A549 (cell line): Measurements from ENCODE around the gene RHOF. TPM values are rescaled to one million over a fixed set of nuclear protein-coding genes. Genes with fewer than 3 reads are reported as not detected.

Source experiments
- ATAC-seq, 2 experiments: fragments of 200-7000 bp in 1 of 2; fragments of >200 bp in 1 of 2; cut with Nextera tagmentation in 1 of 2; cut with Tn5 transposase in 1 of 2; 3 replicates each; pipeline versions ENCODE4 v1.8.0 to v1.9.1; 2018 to 2020; ENCODE audit warnings: mild to moderate bottlenecking in 1 of 2, moderate library complexity in 1 of 2
- CTCF ChIA-PET: fragments of 300-600 bp; sonication (Branson Sonifier 250); formaldehyde crosslinking; extraction: SDS; loops from one replicate; lab custom pipeline; 2021; ENCODE audit warnings: antibody characterized with exemption, inconsistent platforms; lab: Yijun Ruan, JAX
- POLR2A ChIA-PET: fragments of 350-600 bp; formaldehyde crosslinking; extraction: SDS; loops from one replicate; lab custom pipeline; 2021; ENCODE audit warnings: antibody characterized with exemption, inconsistent platforms; lab: Yijun Ruan, JAX
- DNase-seq, 2 experiments: peaks; one replicate each; pipeline versions ENCODE4 v3.0.0 to v3.0.0-alpha.2; 2011 to 2016; ENCODE audit warnings: low read depth in 1 of 2, low spot score in 1 of 2
- FAIRE-seq: peaks from 2 replicates; lab custom pipeline; 2011; peaks lifted over from hg19 to GRCh38; lab: Jason Lieb, UNC
- H3K27ac ChIP-seq, 2 experiments: fragments of >200 bp; sonication (Bioruptor Twin); formaldehyde crosslinking; 3 replicates each; pipeline ENCODE4 v1.5.1; 2016 to 2017
- H3K4me1 ChIP-seq: fragments of >200 bp; sonication (Bioruptor Twin); formaldehyde crosslinking; 3 replicates; pipeline ENCODE4 v1.6.1; 2016
- H3K4me2 ChIP-seq: fragments of >200 bp; sonication (Bioruptor Twin); formaldehyde crosslinking; 3 replicates; pipeline ENCODE4 v1.6.1; 2016
- H3K4me3 ChIP-seq: fragments of >200 bp; sonication (Bioruptor Twin); formaldehyde crosslinking; 3 replicates; pipeline ENCODE4 v1.5.1; 2016
- H3K9me3 ChIP-seq: fragments of >200 bp; sonication (Bioruptor Twin); formaldehyde crosslinking; 3 replicates; pipeline ENCODE4 v1.6.1; 2016
- BHLHE40 ChIP-seq: IDR thresholded peaks from 2 replicates; pipeline ENCODE4 v1.6.1; 2012; ENCODE audit warnings: low read depth, low read length, inconsistent platforms
- CBX2 ChIP-seq: fragments of 200-600 bp; sonication (generic); IDR thresholded peaks from 2 replicates; pipeline ENCODE4 v1.6.1; 2016; ENCODE audit warnings: low read depth, mild to moderate bottlenecking, borderline replicate concordance
- CHD4 ChIP-seq: fragments of 200-600 bp; sonication (generic); IDR thresholded peaks from 2 replicates; pipeline ENCODE4 v1.6.1; 2016; ENCODE audit warnings: antibody characterized with exemption, mild to moderate bottlenecking, borderline replicate concordance
- CTCF ChIP-seq: fragments of >200 bp; sonication (Bioruptor Twin); formaldehyde crosslinking; IDR thresholded peaks from 3 replicates; pipeline ENCODE4 v1.5.1; 2016
- E2F6 ChIP-seq: IDR thresholded peaks from 2 replicates; pipeline ENCODE4 v1.6.1; 2012; ENCODE audit warnings: low read depth, borderline replicate concordance
- EP300 ChIP-seq, 2 experiments: fragments of >200 bp; sonication (Bioruptor Twin); formaldehyde crosslinking; IDR thresholded peaks; 2 replicates in 1 of 2; 3 replicates in 1 of 2; pipeline ENCODE4 v1.6.1; 2016 to 2017
- FOSB ChIP-seq: fragments of 250-450 bp; sonication (Bioruptor Pico); IDR thresholded peaks from 2 replicates; pipeline ENCODE4 v1.5.0; 2020; ENCODE audit warnings: mild to moderate bottlenecking, moderate library complexity
- FOXS1 ChIP-seq: fragments of 250-450 bp; sonication (Bioruptor Pico); IDR thresholded peaks from 2 replicates; pipeline ENCODE4 v1.5.0; 2020; ENCODE audit warnings: mild to moderate bottlenecking, moderate library complexity
- HDAC2 ChIP-seq: fragments of 200-600 bp; sonication (generic); IDR thresholded peaks from 2 replicates; pipeline ENCODE4 v1.6.1; 2016
- HEYL ChIP-seq: fragments of 250-450 bp; sonication (Bioruptor Pico); IDR thresholded peaks from 2 replicates; pipeline ENCODE4 v1.8.0; 2021; ENCODE audit warnings: mild to moderate bottlenecking, moderate library complexity
- JUNB ChIP-seq: fragments of >200 bp; sonication (Bioruptor Twin); formaldehyde crosslinking; IDR thresholded peaks from 2 replicates; pipeline ENCODE4 v1.6.1; 2016
- KDM5A ChIP-seq: fragments of 200-600 bp; sonication (generic); IDR thresholded peaks from 2 replicates; pipeline ENCODE4 v1.6.1; 2016; ENCODE audit warnings: antibody characterized with exemption, mild to moderate bottlenecking
- MAZ ChIP-seq: fragments of 150-350 bp; IDR thresholded peaks from 2 replicates; pipeline ENCODE4 v1.6.1; 2014; ENCODE audit warnings: antibody characterized with exemption, low read depth, low read length, borderline replicate concordance
- NFE2L2 ChIP-seq: fragments of 150-350 bp; conservative IDR thresholded peaks from 2 replicates; pipeline ENCODE4 v1.6.1; 2014; ENCODE audit warnings: low read length
- NR3C1 ChIP-seq: fragments of >200 bp; sonication (Bioruptor Twin); formaldehyde crosslinking; IDR thresholded peaks from 3 replicates; pipeline ENCODE4 v1.6.1; 2017
- PHF8 ChIP-seq: fragments of 200-600 bp; sonication (generic); IDR thresholded peaks from 2 replicates; pipeline ENCODE4 v1.6.1; 2016; ENCODE audit warnings: low read depth, mild to moderate bottlenecking, antibody characterized with exemption, moderate library complexity, borderline replicate concordance
- RAD21 ChIP-seq, 2 experiments: fragments of >200 bp in 1 of 2; sonication (Bioruptor Twin) in 1 of 2; formaldehyde crosslinking in 1 of 2; IDR thresholded peaks in 1 of 2; conservative IDR thresholded peaks in 1 of 2; 2 replicates in 1 of 2; 3 replicates in 1 of 2; pipeline ENCODE4 v1.6.1; 2012 to 2018; ENCODE audit warnings: inconsistent platforms in 1 of 2
- RFX5 ChIP-seq: fragments of 450-650 bp; IDR thresholded peaks from 2 replicates; pipeline ENCODE4 v1.7.1; 2014; ENCODE audit warnings: antibody characterized with exemption, mild to moderate bottlenecking, moderate library complexity
- SMC3 ChIP-seq: fragments of >200 bp; sonication (Bioruptor Twin); formaldehyde crosslinking; IDR thresholded peaks from 3 replicates; pipeline ENCODE4 v1.6.1; 2018; ENCODE audit warnings: inconsistent platforms
- SREBF2 ChIP-seq: fragments of 450-650 bp; IDR thresholded peaks from 2 replicates; pipeline ENCODE4 v1.6.1; 2014; ENCODE audit warnings: mild to moderate bottlenecking, moderate library complexity
- TFCP2L1 ChIP-seq: fragments of 250-450 bp; sonication (Bioruptor Pico); IDR thresholded peaks from 2 replicates; pipeline ENCODE4 v1.5.0; 2021; ENCODE audit warnings: mild to moderate bottlenecking
- TP53 ChIP-seq: fragments of 250-450 bp; sonication (Bioruptor Pico); IDR thresholded peaks from 2 replicates; pipeline ENCODE4 v1.5.0; 2021; ENCODE audit warnings: mild to moderate bottlenecking, moderate library complexity
- ZC3H11A ChIP-seq: fragments of 450-650 bp; IDR thresholded peaks from 2 replicates; pipeline ENCODE4 v1.6.1; 2014; ENCODE audit warnings: antibody characterized with exemption, mild to moderate bottlenecking
- ZFP36 ChIP-seq: fragments of 450-650 bp; IDR thresholded peaks from 2 replicates; pipeline ENCODE4 v1.6.1; 2014; ENCODE audit warnings: borderline replicate concordance; ENCODE audit not compliant: partially characterized antibody
- ZNF302 ChIP-seq: fragments of 250-450 bp; sonication (Bioruptor Pico); IDR thresholded peaks from 2 replicates; pipeline ENCODE4 v1.9.0; 2021; ENCODE audit warnings: inconsistent platforms, mild to moderate bottlenecking, moderate library complexity
- WGBS: methylation state at CpG from one replicate; pipeline ENCODE4 v1.1.6; 2017; ENCODE audit errors: missing lambda C conversion rate; 5-methylcytosine and 5-hydroxymethylcytosine counted together
- polyA plus RNA-seq, 4 experiments: library from polyadenylated mRNA; depleted of rRNA in 3 of 4; stranded (reverse); fragments of >200 nt; fragmentation: RNase III in 1 of 4; extraction: RNeasy Plus Mini Kit Qiagen cat#74134 plus additional on column Dnase treatment in 1 of 4; gene quantifications; 2 replicates in 3 of 4; 3 replicates in 1 of 4; pipeline ENCODE4 v1.2.3, GENCODE V29; 2011 to 2017

Gene RHOF
- polyA plus RNA-seq, 2 of the 4 experiments (the other 2 are of a cell fraction): 47.1 to 52.3 TPM

GRCh38 chr12:121830588-121831265, 37.2 kb upstream of the RHOF start:
- FAIRE-seq: no peak

GRCh38 chr12:121830134-121830533, 36.6 kb upstream of the RHOF start:
- WGBS: 93% methylated on average over 19 of the region's 23 CpGs
- H3K4me1 ChIP-seq: no peaks in the 10 kb centered on the region
- no peak overlapping the region for H3K4me3 ChIP-seq
- POLR2A ChIA-PET: no interaction called here
- FAIRE-seq (no peak), ATAC-seq (no peak), DNase-seq (no peak)
- no peak overlapping the region for H3K27ac ChIP-seq
- CTCF ChIA-PET: interaction anchor here (72.2 kb wide), 1 partner anchor 44 kb away, joined by 2657 read pairs; the partner anchor contains the start of genes RHOF and SETD1B
- H3K4me2 ChIP-seq: no peak overlapping the region
- no peaks in the 10 kb centered on the region for H3K9me3 ChIP-seq
- TF ChIP-seq TFCP2L1 (no peak), KDM5A (no peak), HEYL (CRISPR knock-in tag) (no peak)
- TF ChIP-seq, all 56 proteins: peak for 0

More at GRCh38 chr12:121830588-121831265, 37.2 kb upstream of the RHOF start:
- DNase-seq (no peak), ATAC-seq (no peak)
- POLR2A ChIA-PET: no interaction called here
- Histone ChIP-seq H3K4me2 (no peak overlapping the region), H3K9me3 (no peaks in the 10 kb centered on the region), H3K27ac (no peak overlapping the region), H3K4me1 (no peaks in the 10 kb centered on the region), H3K4me3 (no peak overlapping the region)
- CTCF ChIA-PET: interaction anchor here (72.2 kb wide), 1 partner anchor 45 kb away, joined by 2657 read pairs; the partner anchor contains the start of genes RHOF and SETD1B
- TF ChIP-seq RAD21 (conservative IDR thresholded peaks at IDR 0.05 in 1 of 2, IDR thresholded peaks at IDR 0.05 in 1 of 2): no peak
- no peak for TF ChIP-seq TP53 (CRISPR knock-in tag)
- TF ChIP-seq ZFP36: no peak
- no peak for TF ChIP-seq PHF8
- no peak for TF ChIP-seq HDAC2
- no peak for TF ChIP-seq E2F6
- no peak for TF ChIP-seq CBX2
- TF ChIP-seq JUNB: no peak
- TF ChIP-seq RFX5: no peak
- WGBS: 93% methylated on average over 28 of the region's 29 CpGs

GRCh38 chr12:121829250-121829918, 35.9 kb upstream of the RHOF start:
- ChIA-PET CTCF (interaction anchor here (72.2 kb wide), 1 partner anchor 44 kb away, joined by 2657 read pairs; the partner anchor contains the start of genes RHOF and SETD1B), POLR2A (no interaction called here)
- Histone ChIP-seq H3K4me1 (no peaks in the 10 kb centered on the region), H3K9me3 (no peaks in the 10 kb centered on the region), H3K4me2 (no peak overlapping the region), H3K27ac (no peak overlapping the region), H3K4me3 (no peak overlapping the region)
- DNase-seq (no peak), ATAC-seq (peak; percentile 20 to 48; a peak in 2 of 6 replicates), FAIRE-seq (no peak)
- WGBS: 88% methylated on average over 7 of the region's 7 CpGs
- TF ChIP-seq SREBF2 (no peak), NR3C1 (no peak), MAZ (no peak), FOXS1 (no peak), FOSB (CRISPR knock-in tag) (no peak), ZNF302 (CRISPR knock-in tag) (no peak), E2F6 (no peak), ZC3H11A (no peak), CHD4 (no peak), BHLHE40 (no peak), EP300 (IDR thresholded peaks at IDR 0.05) (no peak), SMC3 (no peak), CTCF (no peak), ZFP36 (no peak), NFE2L2 (no peak), HDAC2 (no peak)
